ENCODE results near the gene GLUD1.
"Not testable (repeated sequence)": the region's sequence is repeated elsewhere in the genome, so short reads cannot be mapped to it uniquely, and the experiment has no call there.

GLUD1 gene

GRCh38 chr10:87009134-87009696 lies 85.4 kb downstream of the GLUD1 start:
- not testable (repeated sequence) for H3K4me3 ChIP-seq, H3K27ac ChIP-seq

DNA sequence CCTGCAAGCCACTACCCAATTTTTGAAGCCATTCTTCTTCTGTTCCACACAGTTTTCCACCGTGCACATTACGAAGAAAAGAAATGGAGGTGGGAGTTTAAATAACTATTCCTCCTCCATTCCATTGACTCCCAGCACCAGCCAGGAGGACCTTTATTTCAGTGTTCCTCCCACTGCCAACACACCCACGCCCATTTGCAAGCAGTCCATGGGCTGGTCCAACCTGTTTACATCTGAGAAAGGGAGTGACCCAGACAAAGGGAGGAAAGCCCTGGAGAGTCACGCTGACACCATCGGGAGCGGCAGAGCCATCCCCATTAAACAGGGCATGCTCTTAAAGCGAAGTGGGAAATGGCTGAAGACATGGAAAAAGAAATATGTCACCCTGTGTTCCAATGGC lies 86.3 kb downstream of the GLUD1 start:
- H3K4me3 ChIP-seq, H3K27ac ChIP-seq: not testable (repeated sequence)

- not testable (repeated sequence) for H3K27ac ChIP-seq, H3K4me3 ChIP-seq
These were observed 87.0 kb downstream of the GLUD1 start for GRCh38 chr10:87007674-87008073.

GRCh38 chr10:87007124-87007523 lies 87.5 kb downstream of the GLUD1 start:
- H3K4me3 ChIP-seq: not testable (repeated sequence)
- peak overlapping the region in 1 of 21 experiments; percentile 31 for H3K27ac ChIP-seq

- H3K27ac ChIP-seq: no peak overlapping the region
- no peak overlapping the region for H3K4me3 ChIP-seq
These were observed 94.2 kb downstream of the GLUD1 start for GRCh38 chr10:87000491-87000890.

Measured in skin epidermis (tissue), 12 donors.